Hippocampal formation (tissue), 2 donors: Measurements from ENCODE around the gene MISP3.

Experiments
- DNase-seq, 2 donors: peaks; one replicate each; lab custom pipeline; 2025; lab: John Stamatoyannopoulos, UW

MISP3 gene

DNA sequence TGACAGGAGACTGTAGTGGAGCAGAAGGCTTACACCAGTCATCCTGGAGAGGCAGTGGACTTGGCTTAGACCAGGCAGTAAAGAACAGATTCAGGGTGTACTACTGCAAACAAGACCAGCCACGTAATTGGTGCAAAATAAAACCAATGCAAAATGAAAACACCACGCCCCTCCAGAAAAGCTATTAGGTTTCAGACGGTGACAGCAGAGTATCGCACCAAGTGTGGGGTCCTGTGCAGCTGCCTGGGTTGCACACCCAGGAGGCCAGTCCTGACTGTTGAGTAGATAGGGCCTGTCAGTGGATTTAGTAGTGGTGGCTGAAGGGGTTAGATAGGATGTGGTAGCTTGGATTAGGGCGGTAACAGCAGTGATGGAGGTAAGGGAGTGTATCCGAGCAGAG is 50.3 kb downstream of the MISP3 start:
- no peak for DNase-seq
